Medulla oblongata (tissue), 1 donor: Measurements from ENCODE around the gene RSPH1.

Experiments used
- DNase-seq: peaks from one replicate; pipeline ENCODE4 v3.0.0-alpha.2; 2015; ENCODE audit errors: extremely low spot score

Gene RSPH1

DNA sequence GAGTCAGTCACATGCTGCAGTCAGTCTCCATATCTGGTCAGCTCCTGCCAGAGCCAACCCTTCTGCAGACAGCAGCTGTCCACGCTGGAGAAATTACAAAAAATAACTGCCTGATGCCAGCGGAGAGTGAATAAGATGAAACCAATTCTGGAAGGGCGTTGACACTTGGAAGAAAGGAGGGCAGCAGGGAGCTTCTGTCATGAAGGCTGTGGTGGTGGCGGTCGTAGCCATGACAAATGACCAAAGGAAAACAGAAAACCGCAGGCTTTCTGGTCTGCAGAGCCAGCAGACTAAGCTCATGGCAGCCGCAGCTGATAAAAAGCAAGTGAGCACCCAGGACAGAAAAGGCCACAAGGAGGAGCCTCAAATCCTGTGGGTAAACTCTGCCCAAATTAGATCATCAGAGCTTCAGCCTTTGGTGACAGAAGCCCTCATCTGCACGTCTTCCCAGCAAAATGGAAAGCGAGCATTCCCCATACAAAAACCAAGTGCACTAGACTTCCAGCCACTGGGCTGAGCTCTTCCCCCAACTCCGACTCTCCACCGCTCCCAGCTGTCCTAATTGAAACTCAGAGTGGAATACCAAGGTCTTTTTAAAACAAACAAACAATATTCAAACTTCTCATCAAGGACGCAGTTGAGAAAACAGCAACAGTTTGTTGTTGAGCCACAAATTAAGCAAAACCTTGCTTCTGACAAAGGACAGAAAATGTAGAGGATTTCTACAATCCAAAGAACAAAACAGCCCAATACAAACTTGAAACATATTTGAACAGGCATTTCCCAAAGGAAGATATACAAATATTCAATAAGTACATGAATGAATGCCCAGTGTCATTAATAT is 28.7 kb downstream of the RSPH1 start:
- peak; percentile 42 for DNase-seq

DNA sequence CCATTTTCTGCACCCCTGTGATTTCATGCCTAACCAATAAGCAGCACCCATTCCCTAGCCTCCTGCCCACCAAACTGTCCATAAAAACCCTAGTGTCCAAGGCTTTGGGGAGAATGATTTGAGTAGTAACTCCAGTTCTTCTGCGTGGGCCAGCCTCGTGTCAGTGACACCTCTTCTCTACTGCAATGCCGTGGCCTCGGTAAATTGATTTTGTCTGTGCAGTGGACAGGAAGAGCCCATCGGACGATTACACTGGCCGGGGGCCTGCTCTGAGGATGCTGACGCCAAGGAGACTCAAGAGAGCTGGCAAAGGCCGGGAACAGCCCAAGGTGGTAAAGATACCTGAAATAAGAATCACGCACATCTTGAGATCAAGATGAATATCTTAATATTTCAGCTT is 29.3 kb downstream of the RSPH1 start:
- no peak for DNase-seq

DNA sequence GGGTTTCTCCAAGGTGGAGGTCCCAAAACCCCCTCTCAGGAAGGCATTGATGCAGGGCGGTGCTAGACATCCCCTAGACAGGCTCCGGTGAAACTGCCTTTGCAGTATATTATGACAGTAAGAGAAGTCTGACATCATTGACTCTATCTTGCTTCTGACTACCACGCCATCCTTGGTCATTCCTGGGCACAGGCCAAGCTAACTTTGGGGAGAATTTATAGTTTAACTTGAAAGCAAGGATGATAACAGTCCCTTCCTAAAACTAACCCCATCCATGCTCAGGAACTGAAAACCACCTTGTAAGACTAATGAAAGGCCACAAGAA is 30.3 kb downstream of the RSPH1 start:
- no peak for DNase-seq

DNA sequence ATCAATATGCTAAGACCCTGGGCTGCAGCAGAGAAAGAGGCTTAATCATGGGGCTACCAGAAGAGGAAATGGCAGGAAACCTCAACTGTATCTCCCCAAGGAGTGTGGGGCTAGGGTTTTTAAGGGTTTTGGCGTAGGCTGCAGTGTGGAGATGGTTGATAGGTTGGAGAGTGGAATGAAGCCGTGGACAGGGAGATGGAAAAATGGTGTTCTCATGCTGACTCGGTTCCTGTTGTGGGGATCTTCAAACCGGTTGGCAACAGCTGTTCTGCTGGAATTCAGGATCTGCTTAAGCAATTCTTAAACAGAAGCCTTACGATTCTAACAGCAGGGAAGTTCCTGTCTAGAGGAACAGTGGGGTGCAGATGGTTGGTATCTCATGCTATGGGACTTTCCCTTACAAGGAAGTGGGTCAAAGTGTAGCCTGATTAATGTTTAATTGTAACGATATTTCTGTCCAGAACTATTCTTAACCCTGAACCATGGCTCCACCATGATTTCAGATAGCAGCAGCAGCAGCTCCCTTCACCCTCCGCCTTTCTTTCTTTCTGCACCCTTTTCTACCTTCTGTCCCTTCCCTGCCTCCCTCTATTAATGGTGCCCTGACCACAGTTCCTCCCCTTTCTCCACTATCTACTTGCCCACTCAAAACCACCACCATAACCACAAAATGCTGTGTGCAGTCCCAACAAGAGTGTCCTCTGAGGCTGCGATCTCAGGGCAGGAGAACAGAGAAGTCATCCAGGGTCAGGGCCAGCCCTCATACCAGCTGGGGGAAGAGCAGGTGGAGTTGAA is 30.8 kb downstream of the RSPH1 start:
- DNase-seq = no peak

DNA sequence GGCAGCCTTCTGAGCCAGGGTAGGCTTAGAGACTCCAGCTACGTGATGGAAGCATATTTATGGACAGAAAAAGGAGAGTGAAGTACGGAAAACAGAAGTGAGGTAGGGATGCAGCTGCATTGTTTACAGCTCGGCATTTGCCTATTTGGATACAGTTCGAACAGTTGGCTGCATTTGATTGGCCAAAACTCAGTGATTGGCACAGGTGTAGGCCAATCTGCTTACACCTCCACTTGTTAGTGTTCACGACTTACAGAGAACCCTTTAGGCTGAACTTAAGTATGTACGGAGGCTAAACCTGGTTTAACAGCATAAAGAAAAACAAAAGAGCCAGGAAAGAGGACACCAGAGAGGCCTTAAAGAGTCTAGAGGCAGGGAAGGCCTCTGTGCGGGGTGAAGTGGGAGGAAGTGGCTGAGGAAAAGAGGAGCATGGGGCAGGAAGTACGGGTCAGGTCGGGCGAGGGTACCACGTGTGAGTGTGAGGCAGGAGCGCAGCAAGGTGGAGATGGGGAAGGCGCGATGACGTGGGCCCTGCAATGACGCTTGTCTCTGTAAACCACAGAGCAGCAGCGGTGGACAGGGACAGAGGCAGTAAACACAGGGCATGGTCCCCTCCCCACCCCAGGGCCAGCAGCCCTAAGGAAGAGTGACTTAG is 32.0 kb downstream of the RSPH1 start:
- peak; percentile 54 for DNase-seq

DNA sequence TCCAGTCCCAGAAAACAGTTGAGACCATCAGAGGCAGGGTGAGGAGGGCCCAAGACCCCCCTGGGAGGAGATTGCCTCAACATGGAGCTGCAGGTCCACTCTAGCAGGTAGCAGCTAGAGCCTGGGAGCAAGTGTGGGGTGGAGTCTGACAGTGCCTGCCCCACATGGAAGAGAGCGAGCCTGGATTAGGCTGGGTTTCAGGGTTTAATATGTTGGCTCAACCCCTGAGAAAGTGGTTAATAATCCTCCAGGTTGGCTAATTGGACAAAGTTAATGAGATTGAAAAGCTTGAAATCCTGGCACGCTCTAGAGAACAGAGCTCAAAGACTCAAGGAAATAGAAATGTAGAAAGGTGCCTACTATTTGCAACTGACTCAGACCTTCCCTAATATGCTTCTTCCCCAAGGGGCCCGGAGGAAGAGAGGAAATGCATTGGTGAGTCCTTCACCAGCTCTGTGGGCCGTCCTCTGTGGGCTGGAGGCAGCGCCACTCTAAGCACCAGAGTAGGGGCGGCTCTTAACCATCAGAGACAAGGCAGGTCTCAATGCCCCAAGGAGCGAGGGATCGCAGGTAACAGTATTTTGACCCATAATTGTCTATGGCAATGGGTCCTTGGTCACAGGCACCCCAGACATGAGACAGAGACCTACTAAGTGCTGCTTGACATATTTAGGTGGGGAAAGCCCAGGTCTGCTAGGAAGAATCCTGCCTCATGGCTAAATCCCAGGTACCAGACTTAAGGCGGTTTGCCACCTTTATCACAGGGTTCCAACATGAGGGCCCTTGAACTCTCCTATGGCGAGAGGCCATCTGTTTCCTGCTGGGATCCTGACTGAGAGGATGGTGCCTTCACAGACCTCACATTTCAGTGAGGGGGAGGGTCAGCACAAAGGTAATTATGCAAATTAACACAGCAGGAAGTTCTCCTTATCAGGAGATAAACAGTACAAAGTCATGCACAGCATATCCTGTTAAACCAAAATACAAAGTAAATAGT is 33.8 kb downstream of the RSPH1 start:
- no peak for DNase-seq

DNA sequence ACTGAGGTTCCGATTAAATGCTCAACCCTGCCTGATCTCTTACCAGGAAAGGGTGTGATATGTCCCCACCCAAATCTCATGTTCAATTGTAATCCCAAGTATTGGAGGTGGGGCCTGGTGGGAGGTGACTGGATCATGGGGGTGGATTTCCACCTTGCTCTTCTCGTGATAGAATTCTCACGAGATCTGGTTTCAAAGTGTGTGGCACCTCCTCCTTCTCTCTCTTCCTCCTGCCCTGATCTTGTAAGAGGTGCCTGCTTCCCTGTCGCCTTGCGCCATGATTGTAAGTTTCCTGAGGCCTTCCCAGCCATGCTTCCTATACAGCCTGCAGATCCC is 34.9 kb downstream of the RSPH1 start:
- DNase-seq = no peak

DNA sequence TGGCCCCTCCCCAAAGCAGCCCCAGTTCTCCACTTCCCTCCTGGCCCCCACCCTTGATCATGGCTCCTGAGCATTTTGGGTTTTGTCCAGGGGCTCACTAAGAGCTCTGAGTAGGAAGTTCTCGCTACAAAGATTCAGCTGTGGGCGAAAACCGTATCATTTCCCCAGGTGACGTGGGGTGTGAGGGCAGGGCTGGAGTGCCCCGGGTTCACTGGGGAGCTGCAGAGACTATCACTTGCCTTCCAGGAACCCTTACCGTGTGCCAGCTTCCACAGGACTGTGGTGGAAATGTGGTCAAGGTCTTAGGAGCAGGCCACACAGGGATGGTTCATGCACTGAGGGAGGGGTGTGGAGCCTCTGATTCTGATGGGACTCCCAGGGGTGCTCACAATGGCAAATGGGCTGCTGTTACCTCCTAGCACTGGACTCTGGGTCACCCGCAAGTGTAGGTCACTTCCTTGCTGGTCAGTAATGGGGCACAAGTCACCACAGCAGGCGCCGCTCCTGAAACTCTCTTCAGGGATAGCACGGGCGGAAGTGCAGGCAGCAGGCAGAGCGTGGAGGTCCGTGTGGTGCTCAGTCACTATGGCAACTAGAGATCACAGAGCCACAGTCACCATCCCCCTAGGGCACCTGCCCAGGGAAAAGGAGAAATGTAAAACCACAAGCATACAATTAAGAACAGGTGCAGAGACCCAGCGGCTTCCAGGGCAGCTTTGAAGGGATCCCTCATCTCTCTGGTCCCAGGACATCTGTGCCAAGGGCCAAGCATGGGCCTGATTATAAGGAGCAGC is 35.4 kb downstream of the RSPH1 start:
- DNase-seq = no peak

DNA sequence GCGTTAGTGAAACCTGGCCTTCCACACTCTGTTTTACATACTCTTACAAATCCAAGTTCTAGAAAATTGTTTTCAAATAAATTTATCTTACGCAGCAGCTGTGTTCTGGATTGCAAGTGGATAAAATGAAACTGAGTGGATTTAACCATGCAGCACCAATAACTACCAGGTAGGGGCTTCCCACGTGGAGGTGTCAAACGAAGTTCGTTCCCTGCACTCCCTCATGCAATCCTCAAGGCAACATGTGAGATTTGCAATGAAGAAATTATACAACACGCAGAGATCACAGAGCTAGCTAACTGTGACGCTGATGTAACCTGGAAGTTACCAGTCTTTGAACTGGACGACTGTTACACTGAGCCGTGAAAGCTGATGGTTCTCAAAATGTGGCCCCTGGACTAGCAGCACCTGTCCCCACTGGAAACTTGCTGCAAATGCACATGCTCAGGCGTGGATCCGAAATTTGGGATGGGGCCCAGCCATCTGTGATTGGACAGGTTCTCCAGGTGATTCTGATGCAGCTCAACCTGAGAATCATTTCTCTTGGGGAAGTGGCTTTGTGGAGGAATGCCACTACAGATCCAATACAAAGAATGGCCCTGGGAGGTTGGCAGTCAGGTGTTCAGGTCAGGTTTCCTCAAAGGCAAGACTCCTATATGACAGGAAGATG is 36.3 kb downstream of the RSPH1 start:
- no peak for DNase-seq

DNA sequence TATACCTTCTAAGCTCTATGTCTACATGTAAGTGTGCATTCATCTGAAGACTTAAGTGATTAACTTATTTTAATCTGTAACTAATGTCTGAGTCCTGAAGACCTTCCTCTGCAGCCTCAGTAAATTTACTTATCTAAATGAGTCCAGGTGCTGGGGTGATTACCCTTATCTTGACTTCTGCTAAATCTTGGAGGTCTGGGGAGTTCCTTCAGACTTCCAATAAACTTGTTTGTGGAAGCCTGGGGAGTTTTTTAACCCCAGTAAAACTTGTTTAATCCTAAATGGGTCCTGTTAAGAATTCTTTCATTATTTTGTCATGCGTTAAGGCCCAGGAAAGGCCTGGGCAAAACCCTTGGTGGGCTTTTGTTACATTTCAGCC is 37.0 kb downstream of the RSPH1 start:
- no peak for DNase-seq

DNA sequence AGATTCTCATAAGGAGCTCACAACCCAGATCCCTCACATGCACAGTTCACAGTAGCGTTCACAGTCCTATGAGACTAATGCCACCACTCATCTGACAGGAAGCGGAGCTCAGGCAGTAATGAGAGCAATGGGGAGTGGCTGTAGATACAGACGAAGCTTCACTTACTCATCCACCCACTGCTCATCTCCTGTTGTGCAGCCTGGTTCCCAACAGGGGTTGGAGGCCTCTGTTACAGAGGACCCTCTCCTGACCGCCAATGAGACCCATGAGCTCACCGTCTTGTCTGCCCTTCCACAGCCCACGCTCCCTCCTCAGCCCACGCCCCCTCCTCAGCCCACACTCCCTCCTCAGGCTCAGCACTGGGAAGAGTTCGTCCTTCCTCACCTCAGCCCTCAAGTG is 39.6 kb downstream of the RSPH1 start:
- no peak for DNase-seq

DNA sequence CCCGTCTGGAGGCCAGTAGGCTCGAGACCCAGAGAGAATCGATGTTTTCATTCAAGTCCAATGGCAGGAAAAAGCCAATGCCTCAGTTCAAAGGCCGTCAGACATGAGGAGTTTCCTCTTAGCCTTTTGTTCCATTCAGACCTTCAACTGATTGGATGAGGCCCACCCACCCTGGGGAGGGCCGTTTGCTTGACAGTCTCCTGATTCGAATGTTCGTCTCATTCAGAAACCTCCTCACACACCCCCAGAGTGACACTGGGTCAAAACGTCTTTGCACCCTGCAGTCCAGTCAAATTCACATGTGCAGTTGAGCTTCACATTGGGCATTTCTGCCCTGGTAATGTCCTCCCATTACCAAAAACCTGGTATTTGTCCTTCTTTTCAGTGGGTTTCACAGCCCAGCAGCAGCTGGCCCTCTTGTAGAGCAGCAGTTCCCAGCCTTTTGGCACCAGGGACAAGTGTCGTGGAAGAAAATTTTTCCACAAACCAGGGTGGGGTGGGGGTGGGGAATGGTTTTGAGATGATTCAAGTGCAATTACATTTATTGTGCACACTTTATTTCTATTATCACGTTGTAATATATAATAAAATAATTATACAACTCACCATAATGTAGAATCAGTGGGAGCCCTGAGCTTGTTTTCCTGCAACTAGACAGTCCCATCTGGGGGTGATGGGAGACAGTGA is 40.1 kb downstream of the RSPH1 start:
- no peak for DNase-seq

DNA sequence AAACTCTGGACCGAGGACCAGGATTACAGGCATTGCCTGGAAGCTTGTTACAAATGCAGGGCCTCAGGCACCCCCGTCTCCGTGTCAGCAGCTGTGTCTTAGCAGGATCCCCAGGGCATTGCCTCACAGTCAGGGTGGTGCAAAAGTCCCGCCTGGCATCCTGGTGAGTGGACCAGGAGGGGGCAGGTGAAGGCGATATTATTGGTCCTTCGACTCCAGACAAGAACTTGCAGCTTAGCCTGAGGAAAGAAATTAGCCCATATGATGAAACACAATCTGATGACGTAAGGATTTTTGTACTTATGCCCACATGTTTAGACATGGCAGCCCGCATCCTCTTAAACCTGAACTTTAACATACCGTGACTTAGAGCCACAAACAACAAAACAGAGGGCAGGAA is 40.8 kb downstream of the RSPH1 start:
- no peak for DNase-seq

DNA sequence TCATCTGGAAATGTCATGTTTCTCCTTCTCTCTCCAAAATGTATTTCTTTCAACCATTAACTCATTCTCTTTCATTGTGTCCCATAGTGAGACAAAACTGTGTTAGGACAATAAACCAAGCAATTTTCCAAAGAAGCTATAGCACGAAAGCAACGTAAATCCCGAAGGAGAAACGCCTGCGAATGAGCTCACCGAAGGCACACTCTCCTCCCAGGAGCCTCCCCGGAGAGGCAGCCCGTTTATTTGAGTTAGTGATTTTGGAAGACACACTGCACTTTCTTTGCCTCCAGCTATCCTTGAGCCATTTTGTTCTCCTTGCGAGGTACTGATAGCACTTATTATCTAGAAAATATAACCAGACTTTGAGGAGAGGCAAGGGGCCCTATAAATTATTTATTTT is 41.2 kb downstream of the RSPH1 start:
- DNase-seq = no peak

DNA sequence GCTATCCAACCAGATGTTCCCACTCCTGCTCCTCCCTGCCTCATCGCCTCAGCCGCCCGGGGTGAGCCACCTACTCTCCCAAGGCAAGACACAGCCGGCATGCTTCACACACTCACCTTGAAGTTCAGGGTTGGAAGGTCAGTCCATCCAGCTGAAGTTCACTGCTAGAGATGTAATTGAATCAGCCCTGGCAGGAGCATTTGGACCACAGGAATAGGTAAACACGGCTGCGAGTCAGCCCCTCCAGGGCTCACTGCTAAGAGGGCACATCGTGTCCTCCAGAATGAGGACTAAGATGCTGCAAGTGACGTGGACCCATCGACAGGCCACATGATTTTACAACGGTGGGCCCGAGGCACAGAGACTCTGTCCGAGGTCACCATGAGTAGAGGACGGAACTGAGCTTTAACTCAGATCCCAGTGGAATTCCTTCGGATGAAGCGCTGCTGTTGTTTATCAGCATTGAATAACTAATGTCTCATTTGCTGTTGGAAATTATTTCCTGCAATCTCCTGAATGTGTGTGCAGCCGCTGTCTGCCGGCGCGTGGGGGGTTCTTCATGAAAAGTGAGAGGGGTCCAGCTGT is 41.9 kb downstream of the RSPH1 start:
- no peak for DNase-seq

DNA sequence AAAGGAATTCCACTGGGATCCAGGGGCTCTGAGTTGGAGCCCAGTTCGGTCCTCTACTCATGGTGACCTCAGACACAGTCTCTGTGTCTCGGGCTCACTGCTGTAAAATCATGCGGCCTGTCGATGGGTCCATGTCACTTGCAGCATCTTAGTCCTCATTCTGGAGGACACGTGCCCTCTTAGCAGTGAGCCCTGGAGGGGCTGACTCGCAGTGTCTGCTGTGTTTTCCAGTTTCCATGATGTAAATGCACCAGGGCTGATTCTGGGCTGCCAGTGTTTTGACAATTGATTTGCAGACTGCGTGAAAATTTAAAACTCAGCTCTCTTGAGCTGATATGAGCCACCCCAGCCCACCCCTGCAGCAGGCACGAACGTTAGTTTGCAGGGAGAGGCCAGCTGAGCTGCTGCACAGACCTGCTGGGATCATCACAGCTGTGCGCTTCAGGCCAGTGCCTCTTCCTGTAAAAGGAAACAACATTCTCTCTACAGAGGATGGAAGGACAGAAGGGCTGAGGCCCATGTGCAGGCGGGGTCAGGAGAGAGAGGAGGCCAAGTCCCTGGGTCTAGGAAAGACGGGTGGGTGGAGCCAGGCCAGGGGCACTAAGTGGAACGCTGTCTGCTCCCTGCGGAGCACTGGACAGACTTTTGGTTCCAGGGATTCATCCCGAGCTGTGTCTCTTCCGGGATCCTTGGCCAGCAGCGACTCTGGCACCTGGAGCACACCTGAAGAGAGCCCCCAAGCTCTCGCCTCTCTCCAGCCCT is 42.6 kb downstream of the RSPH1 start:
- no peak for DNase-seq

DNA sequence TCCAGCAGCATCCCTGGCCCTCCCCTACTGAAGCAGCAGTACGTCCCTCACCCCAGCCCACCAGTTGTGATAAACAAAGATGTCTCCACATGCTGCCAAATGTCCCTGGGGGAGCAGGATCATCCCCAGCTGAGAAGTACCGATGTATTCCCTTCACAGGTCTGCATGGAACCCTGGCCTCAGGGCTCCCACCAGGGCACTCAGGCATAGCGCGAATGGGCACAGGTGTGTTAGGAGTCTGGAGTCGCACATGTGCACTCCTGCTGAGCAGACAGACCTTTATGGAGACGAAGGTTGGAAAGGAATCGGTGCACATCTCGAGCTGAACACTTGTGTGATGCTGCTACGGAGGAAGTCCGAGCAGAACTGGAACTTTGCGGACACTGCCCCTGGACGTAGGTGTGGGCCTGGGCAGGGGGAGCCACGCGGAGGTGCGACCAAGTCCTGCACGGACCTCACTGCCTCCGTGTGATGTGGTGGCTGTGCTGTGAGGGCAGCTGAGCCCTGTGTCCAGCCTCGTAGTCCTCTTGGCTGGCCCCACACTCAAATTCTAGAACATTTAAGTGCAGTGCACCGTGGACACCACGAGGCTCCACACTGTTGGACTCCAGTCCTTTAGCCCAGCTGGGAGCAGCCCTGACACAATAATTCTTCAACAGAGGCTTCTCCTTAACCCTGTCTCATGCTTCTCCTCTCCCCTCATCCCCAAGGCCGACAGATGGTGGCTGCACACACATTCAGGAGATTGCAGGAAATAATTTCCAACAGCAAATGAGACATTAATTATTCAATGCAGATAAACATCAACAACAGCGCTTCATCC is 43.4 kb downstream of the RSPH1 start:
- no peak for DNase-seq

DNA sequence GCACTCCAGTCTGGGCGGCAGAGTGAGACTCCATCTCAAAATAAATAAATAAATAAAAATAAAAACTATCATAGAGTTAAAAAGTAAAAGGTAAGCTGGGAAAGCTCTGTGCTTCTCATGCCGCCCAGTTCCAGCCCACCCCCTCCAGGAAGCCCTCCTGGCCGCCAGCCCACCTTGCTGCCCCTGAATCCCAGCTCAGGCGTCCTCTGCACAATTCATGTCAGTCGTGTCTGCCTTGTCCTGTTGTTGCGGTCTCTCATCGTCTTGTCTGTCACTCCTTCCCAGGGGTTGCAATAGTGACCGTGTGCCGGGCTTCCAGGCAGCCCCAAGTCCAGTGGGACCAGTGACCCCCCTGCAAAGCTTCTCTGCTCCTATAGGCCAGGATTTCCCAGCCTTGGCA is 44.1 kb downstream of the RSPH1 start:
- DNase-seq = no peak
